ENCODE data around the gene IRGC.
"Not testable (repeated sequence)": the region's sequence is repeated elsewhere in the genome, so short reads cannot be mapped to it uniquely, and the experiment has no call there.

The IRGC gene

GRCh38 chr19:43759515-43759914, 43.6 kb downstream of the IRGC start:
- DNase-seq = no peak

- no peak for DNase-seq
Observed at GRCh38 chr19:43760941-43761340, 45.1 kb downstream of the IRGC start.

- DNase-seq = no peak
Observed at GRCh38 chr19:43762814-43763213, 46.9 kb downstream of the IRGC start.

- DNase-seq = no peak
Observed at GRCh38 chr19:43763473-43763939, 47.6 kb downstream of the IRGC start.

- DNase-seq = not testable (repeated sequence)
Observed at GRCh38 chr19:43764684-43765083, 48.8 kb downstream of the IRGC start.

GRCh38 chr19:43765109-43765876, 49.4 kb downstream of the IRGC start:
- peak in 1 of 2 experiments; percentile 17 for DNase-seq

- no peak for DNase-seq
Observed at GRCh38 chr19:43766755-43767043, 50.8 kb downstream of the IRGC start.

- DNase-seq = no peak
Observed at GRCh38 chr19:43767316-43767715, 51.4 kb downstream of the IRGC start.

- DNase-seq = no peak
Observed at GRCh38 chr19:43767818-43768217, 51.9 kb downstream of the IRGC start.

GRCh38 chr19:43768273-43769050, 52.6 kb downstream of the IRGC start:
- no peak for DNase-seq

- DNase-seq = no peak
Observed at GRCh38 chr19:43769256-43769655, 53.4 kb downstream of the IRGC start.
